Sciatic nerve (tissue), 2 donors: ENCODE data around the gene LCP1. TPM values are rescaled to one million over a fixed set of nuclear protein-coding genes. Genes with fewer than 3 reads are reported as not detected.

Source experiments
- ATAC-seq: fragments of 200-7000 bp; cut with Tn5 transposase; one replicate; pipeline ENCODE4 v1.9.1; 2020; ENCODE audit warnings: mild to moderate bottlenecking, moderate library complexity
- DNase-seq: peaks from one replicate; pipeline ENCODE4 v3.0.0-alpha.2; 2020; ENCODE audit warnings: low spot score
- intact Hi-C: fragments of 100-400 bp; cut with DNase I; formaldehyde crosslinking; loops from one replicate; pipeline ENCODE4 v1.14.2; 2022
- total RNA-seq: library from RNA; stranded (reverse); fragmentation: NEBNext Ultra II Directional; extraction: Animal tissue kit (Norgen Biotek cat#: 25700); gene quantifications from one replicate; pipeline ENCODE4 v1.2.1, GENCODE V29; 2021
- donor health status: DM: no; HTN: no; CAD: no.
- donor health status: DM: no; HTN: no; CAD: no.

The LCP1 gene
- total RNA-seq, 1 donor from 2014 or later, result 52.7 TPM

DNA sequence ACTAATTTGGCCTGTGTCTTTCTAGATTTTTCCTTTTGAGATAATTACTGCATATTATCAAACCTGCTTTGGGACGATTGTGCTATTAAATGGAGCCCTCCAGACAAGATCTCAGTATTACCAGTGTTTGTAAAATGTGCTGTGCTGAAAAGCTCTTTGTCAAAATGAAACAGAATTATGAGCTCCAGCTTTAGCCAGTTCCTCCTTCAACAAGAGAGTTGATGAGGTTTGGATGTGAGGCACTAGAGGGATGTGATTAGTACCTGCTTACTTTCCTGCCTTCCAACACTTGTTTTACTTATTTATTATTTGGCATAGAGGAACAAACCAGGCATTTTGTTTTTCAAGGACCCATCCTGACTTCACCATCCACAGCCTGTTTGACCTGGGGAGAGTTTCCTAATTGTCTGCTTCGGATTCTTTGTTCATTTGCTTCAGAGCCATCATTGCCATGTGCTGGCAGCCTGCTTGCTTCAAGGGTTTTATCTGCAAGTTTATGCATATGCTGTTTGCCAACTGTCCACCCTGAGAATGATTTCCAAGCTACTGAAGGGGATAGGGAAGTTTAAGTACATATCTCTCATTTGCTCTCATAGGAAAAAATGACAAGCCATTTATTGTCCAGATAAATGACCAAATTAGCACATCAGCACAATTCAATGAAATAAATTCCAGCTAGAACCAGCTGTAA lies 44.2 kb downstream of the LCP1 start:
- intact Hi-C loops, result no loop called here
- DNase-seq (no peak), ATAC-seq (no peak)

GRCh38 chr13:46136688-46137087 lies 45.3 kb downstream of the LCP1 start:
- ATAC-seq (no peak), DNase-seq (no peak)
- intact Hi-C loops, result no loop called here

GRCh38 chr13:46134961-46135522 lies 46.9 kb downstream of the LCP1 start:
- no peak for DNase-seq
- no peak for ATAC-seq
- intact Hi-C loops, result no loop called here

GRCh38 chr13:46134494-46134893 lies 47.5 kb downstream of the LCP1 start:
- DNase-seq, result no peak
- no peak for ATAC-seq
- intact Hi-C loops, result no loop called here

- no peak for DNase-seq
- intact Hi-C loops, result no loop called here
- no peak for ATAC-seq
These were observed 49.9 kb downstream of the LCP1 start for GRCh38 chr13:46132109-46132508.

DNA sequence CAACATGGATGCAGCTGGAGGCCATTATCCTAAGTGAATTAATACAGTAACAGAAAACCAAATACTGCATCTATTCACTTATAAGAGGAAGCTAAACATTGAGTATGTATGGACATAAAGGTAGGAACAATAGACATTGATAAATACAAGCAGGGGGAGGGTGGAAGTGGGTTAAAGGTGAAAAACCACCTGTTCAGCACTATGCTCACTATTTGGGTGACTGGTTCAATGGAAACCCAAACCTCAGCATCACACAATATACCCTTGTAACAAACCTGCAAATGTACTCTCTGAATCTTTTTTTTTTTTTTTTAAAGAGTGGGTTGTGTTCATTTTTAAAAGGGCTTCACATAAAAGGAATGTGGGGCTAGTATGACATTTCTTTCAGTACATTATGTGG lies 50.3 kb downstream of the LCP1 start:
- DNase-seq (no peak), ATAC-seq (no peak)
- intact Hi-C loops, result no loop called here

- intact Hi-C loops, result no loop called here
- ATAC-seq, result no peak
- DNase-seq, result no peak
These were observed 51.9 kb downstream of the LCP1 start for GRCh38 chr13:46129955-46130618.

- intact Hi-C loops, result no loop called here
- ATAC-seq, result no peak
- no peak for DNase-seq
These were observed 52.9 kb downstream of the LCP1 start for GRCh38 chr13:46129124-46129523.

GRCh38 chr13:46127358-46128023 lies 54.5 kb downstream of the LCP1 start:
- no peak for ATAC-seq
- no peak for DNase-seq
- intact Hi-C loops, result no loop called here

DNA sequence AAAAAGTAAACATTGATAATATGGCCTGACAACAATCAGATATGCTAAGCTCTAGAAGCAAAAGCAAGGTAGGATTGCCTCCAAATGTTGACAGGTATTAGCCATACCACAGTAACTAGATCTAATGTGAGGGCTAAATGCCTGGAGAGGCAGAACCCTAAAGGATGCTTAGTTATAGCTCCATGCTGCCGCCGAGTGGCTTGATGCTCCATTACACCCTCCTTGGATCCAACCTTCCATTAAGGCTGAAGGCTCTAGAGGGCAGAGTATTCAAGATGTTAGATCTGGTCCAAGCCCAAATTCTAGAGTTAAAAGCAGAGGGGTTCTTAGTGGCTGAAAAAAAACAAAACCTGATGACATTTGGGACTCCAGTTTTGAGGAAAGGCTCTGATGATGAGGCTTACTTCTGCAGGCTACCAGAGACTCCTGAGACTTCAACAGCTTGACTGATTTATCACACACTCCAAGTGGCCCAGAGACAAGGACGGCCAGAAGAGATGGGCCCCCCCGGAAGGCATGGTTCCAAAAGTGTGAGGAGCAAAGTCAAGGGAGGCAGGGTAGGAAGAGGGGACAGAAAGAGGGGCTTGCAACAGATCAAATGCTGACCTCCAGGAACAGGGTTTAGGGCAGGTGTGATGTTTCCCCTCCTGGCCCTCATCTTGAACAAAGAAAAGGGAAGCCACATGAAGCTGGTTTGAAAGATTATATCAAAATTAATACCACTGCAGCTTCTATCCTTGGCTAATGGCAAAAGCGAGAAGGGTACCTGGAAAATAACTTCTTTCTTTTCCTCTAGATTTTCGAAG lies 55.2 kb downstream of the LCP1 start:
- intact Hi-C loops, result no loop called here
- ATAC-seq, result peak; percentile 83
- peak; percentile 73 for DNase-seq

DNA sequence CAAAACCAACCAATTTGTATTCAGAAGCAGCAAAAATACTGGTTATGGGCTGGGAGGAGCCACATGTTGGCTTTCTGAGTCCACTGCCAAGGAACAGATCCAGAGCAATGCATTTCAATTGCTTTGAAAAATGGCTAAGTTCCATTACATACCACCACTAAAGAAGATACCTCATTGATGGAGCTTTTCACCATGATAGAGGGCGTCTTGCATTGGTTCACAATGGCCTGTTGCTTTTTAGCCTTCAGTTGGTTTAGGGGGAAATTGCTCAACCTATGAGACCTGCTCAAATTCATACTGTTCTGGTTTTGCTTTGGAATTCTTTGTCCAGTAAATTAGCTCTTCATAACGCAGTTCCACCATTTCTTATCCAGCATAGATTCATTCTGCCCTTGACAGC lies 55.9 kb downstream of the LCP1 start:
- intact Hi-C loops, result no loop called here
- DNase-seq (no peak), ATAC-seq (no peak)

GRCh38 chr13:46124967-46125933 lies 56.7 kb downstream of the LCP1 start:
- intact Hi-C loops, result no loop called here
- DNase-seq, result no peak
- ATAC-seq, result no peak

GRCh38 chr13:46124531-46124966 lies 57.4 kb downstream of the LCP1 start:
- intact Hi-C loops, result no loop called here
- DNase-seq (no peak), ATAC-seq (no peak)

GRCh38 chr13:46122304-46122703 lies 59.7 kb downstream of the LCP1 start:
- no peak for DNase-seq
- intact Hi-C loops, result no loop called here
- no peak for ATAC-seq

GRCh38 chr13:46121597-46122163 lies 60.3 kb downstream of the LCP1 start:
- ATAC-seq, result no peak
- no peak for DNase-seq
- intact Hi-C loops, result no loop called here

- intact Hi-C loops, result no loop called here
- DNase-seq, result no peak
- ATAC-seq, result no peak
These were observed 60.9 kb downstream of the LCP1 start for GRCh38 chr13:46121033-46121432.

GRCh38 chr13:46119883-46120614 lies 61.9 kb downstream of the LCP1 start:
- no peak for DNase-seq
- intact Hi-C loops, result no loop called here
- no peak for ATAC-seq
